HL-60 (cell line): Measurements from ENCODE around the gene MCHR1.

Source experiments
- DNase-seq, 2 experiments: peaks; one replicate each; pipeline ENCODE4 v3.0.0-alpha.2; 2010 to 2020; ENCODE audit warnings: low read depth in 1 of 2, low spot score in 1 of 2
- H3K27ac ChIP-seq: fragments of 250-450 bp; sonication (Bioruptor Pico); replicated peaks from 2 replicates; pipeline ENCODE4 v1.5.1; 2020; ENCODE audit warnings: mild to moderate bottlenecking, moderate library complexity
- H3K27me3 ChIP-seq: fragments of 250-450 bp; sonication (Bioruptor Pico); 2 replicates; pipeline ENCODE4 v1.5.1; 2021; ENCODE audit warnings: mild to moderate bottlenecking, moderate library complexity; ENCODE audit not compliant: insufficient read depth, poor library complexity, severe bottlenecking
- H3K4me3 ChIP-seq: replicated peaks from 2 replicates; pipeline ENCODE4 v1.5.1; 2011; ENCODE audit warnings: mild to moderate bottlenecking, control low read depth, low read length; ENCODE audit not compliant: insufficient read depth
- GABPA ChIP-seq: IDR thresholded peaks from 2 replicates; pipeline ENCODE4 v1.6.1; 2012; ENCODE audit warnings: low read depth
- POLR2AphosphoS5 ChIP-seq: IDR thresholded peaks from 2 replicates; pipeline ENCODE4 v1.6.1; 2012; ENCODE audit warnings: low read depth
- SPI1 ChIP-seq: IDR thresholded peaks from 2 replicates; pipeline ENCODE4 v1.6.1; 2012; ENCODE audit warnings: low read depth, mild to moderate bottlenecking, borderline replicate concordance
- TF ChIP-seq, protein P1 (sequence below): IDR thresholded peaks from 2 replicates; pipeline ENCODE4 v1.6.1; 2012; ENCODE audit warnings: low read depth; ENCODE audit not compliant: insufficient replicate concordance
- TF ChIP-seq, protein P2 (sequence below): IDR thresholded peaks from one replicate; pipeline ENCODE4 v1.5.1; 2011; ENCODE audit warnings: low read length, control low read depth, inconsistent platforms; ENCODE audit not compliant: insufficient read depth

MCHR1 gene

GRCh38 chr22:40720538-40721256 is 41.4 kb downstream of the MCHR1 start:
- H3K27ac ChIP-seq = no peak overlapping the region
- TF ChIP-seq, protein P1, sequence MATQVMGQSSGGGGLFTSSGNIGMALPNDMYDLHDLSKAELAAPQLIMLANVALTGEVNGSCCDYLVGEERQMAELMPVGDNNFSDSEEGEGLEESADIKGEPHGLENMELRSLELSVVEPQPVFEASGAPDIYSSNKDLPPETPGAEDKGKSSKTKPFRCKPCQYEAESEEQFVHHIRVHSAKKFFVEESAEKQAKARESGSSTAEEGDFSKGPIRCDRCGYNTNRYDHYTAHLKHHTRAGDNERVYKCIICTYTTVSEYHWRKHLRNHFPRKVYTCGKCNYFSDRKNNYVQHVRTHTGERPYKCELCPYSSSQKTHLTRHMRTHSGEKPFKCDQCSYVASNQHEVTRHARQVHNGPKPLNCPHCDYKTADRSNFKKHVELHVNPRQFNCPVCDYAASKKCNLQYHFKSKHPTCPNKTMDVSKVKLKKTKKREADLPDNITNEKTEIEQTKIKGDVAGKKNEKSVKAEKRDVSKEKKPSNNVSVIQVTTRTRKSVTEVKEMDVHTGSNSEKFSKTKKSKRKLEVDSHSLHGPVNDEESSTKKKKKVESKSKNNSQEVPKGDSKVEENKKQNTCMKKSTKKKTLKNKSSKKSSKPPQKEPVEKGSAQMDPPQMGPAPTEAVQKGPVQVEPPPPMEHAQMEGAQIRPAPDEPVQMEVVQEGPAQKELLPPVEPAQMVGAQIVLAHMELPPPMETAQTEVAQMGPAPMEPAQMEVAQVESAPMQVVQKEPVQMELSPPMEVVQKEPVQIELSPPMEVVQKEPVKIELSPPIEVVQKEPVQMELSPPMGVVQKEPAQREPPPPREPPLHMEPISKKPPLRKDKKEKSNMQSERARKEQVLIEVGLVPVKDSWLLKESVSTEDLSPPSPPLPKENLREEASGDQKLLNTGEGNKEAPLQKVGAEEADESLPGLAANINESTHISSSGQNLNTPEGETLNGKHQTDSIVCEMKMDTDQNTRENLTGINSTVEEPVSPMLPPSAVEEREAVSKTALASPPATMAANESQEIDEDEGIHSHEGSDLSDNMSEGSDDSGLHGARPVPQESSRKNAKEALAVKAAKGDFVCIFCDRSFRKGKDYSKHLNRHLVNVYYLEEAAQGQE = no peak

GRCh38 chr22:40721266-40721665 is 42.0 kb downstream of the MCHR1 start:
- no peaks in the 10 kb centered on the region for H3K27me3 ChIP-seq
- H3K27ac ChIP-seq = no peak overlapping the region
- no peak overlapping the region for H3K4me3 ChIP-seq
- TF ChIP-seq SPI1 (no peak), POLR2AphosphoS5 (no peak), GABPA (no peak)
- TF ChIP-seq, protein P2, sequence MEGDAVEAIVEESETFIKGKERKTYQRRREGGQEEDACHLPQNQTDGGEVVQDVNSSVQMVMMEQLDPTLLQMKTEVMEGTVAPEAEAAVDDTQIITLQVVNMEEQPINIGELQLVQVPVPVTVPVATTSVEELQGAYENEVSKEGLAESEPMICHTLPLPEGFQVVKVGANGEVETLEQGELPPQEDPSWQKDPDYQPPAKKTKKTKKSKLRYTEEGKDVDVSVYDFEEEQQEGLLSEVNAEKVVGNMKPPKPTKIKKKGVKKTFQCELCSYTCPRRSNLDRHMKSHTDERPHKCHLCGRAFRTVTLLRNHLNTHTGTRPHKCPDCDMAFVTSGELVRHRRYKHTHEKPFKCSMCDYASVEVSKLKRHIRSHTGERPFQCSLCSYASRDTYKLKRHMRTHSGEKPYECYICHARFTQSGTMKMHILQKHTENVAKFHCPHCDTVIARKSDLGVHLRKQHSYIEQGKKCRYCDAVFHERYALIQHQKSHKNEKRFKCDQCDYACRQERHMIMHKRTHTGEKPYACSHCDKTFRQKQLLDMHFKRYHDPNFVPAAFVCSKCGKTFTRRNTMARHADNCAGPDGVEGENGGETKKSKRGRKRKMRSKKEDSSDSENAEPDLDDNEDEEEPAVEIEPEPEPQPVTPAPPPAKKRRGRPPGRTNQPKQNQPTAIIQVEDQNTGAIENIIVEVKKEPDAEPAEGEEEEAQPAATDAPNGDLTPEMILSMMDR = no peak
- TF ChIP-seq, protein P1 = no peak
- DNase-seq = no peak

More at GRCh38 chr22:40720538-40721256, 41.4 kb downstream of the MCHR1 start:
- H3K4me3 ChIP-seq = no peak overlapping the region
- H3K27me3 ChIP-seq = no peaks in the 10 kb centered on the region
- DNase-seq = no peak

GRCh38 chr22:40723396-40723933 is 44.2 kb downstream of the MCHR1 start:
- TF ChIP-seq SPI1 (no peak), POLR2AphosphoS5 (no peak), GABPA (no peak)
- TF ChIP-seq, protein P1 = no peak
- TF ChIP-seq, protein P2 = no peak
- no peak for DNase-seq
- Histone ChIP-seq H3K4me3 (no peak overlapping the region), H3K27me3 (no peaks in the 10 kb centered on the region), H3K27ac (no peak overlapping the region)
